H9 (cell line): ENCODE data around the gene CFAP100. TPM values are rescaled to one million over a fixed set of nuclear protein-coding genes. Genes with fewer than 3 reads are reported as not detected.

Source experiments
- DNase-seq: peaks from one replicate; pipeline ENCODE4 v3.0.0-alpha.2; 2017
- H2AFZ ChIP-seq: one replicate; pipeline ENCODE4 v1.6.1; 2013; ENCODE audit warnings: mild to moderate bottlenecking, low read length, control low read depth, moderate library complexity
- H2AK5ac ChIP-seq: 2 replicates; pipeline ENCODE4 v1.6.1; 2013; ENCODE audit warnings: low read length, control low read depth, mixed read lengths; ENCODE audit not compliant: insufficient read length
- H2BK120ac ChIP-seq: one replicate; pipeline ENCODE4 v1.6.1; 2013; ENCODE audit warnings: low read depth, mild to moderate bottlenecking, low read length, control low read depth, inconsistent platforms; ENCODE audit not compliant: poor library complexity, severe bottlenecking
- H2BK12ac ChIP-seq: 2 replicates; pipeline ENCODE4 v1.6.1; 2013; ENCODE audit warnings: low read length, control low read depth, mixed read lengths, low read depth; ENCODE audit not compliant: insufficient read length
- H2BK15ac ChIP-seq: 2 replicates; pipeline ENCODE4 v1.6.1; 2013; ENCODE audit warnings: low read depth, low read length, control low read depth
- H2BK20ac ChIP-seq: one replicate; pipeline ENCODE4 v1.6.1; 2013; ENCODE audit warnings: low read depth, mild to moderate bottlenecking, low read length, control low read depth, inconsistent platforms; ENCODE audit not compliant: poor library complexity, severe bottlenecking
- H2BK5ac ChIP-seq: 2 replicates; pipeline ENCODE4 v1.6.1; 2013; ENCODE audit warnings: low read length, control low read depth, mixed read lengths; ENCODE audit not compliant: insufficient read length
- H3K14ac ChIP-seq: 2 replicates; pipeline ENCODE4 v1.6.1; 2013; ENCODE audit warnings: low read length, control low read depth; ENCODE audit not compliant: insufficient read depth
- H3K18ac ChIP-seq: 2 replicates; pipeline ENCODE4 v1.6.1; 2013; ENCODE audit warnings: low read depth, mild to moderate bottlenecking, mixed read lengths, low read length, control low read depth; ENCODE audit not compliant: insufficient read length
- H3K23ac ChIP-seq: 2 replicates; pipeline ENCODE4 v1.6.1; 2013; ENCODE audit warnings: low read length, control low read depth, mixed read lengths, low read depth; ENCODE audit not compliant: insufficient read length
- H3K23me2 ChIP-seq: 2 replicates; pipeline ENCODE4 v1.6.1; 2013; ENCODE audit warnings: low read depth, mild to moderate bottlenecking, mixed read lengths, low read length, control low read depth; ENCODE audit not compliant: insufficient read length, poor library complexity, severe bottlenecking
- H3K27ac ChIP-seq: 2 replicates; pipeline ENCODE4 v1.5.1; 2013; ENCODE audit warnings: low read length, control low read depth, mixed read lengths, low read depth; ENCODE audit not compliant: insufficient read length
- H3K27me3 ChIP-seq: 2 replicates; pipeline ENCODE4 v1.6.1; 2013; ENCODE audit warnings: low read length, control low read depth, inconsistent platforms; ENCODE audit not compliant: insufficient read depth
- H3K4ac ChIP-seq: 2 replicates; pipeline ENCODE4 v1.6.1; 2013; ENCODE audit warnings: low read depth, mild to moderate bottlenecking, control low read depth, inconsistent platforms, low read length, moderate library complexity
- H3K4me1 ChIP-seq: 2 replicates; pipeline ENCODE4 v1.6.1; 2013; ENCODE audit warnings: low read length, control low read depth, inconsistent platforms; ENCODE audit not compliant: insufficient read depth
- H3K4me2 ChIP-seq: 2 replicates; pipeline ENCODE4 v1.6.1; 2013; ENCODE audit warnings: low read length, control low read depth, mixed read lengths; ENCODE audit not compliant: insufficient read length, insufficient read depth
- H3K56ac ChIP-seq: 2 replicates; pipeline ENCODE4 v1.6.1; 2013; ENCODE audit warnings: low read depth, mild to moderate bottlenecking, mixed read lengths, low read length, control low read depth; ENCODE audit not compliant: insufficient read length
- H3K79me1 ChIP-seq: 2 replicates; pipeline ENCODE4 v1.6.1; 2013; ENCODE audit warnings: low read depth, mild to moderate bottlenecking, moderate library complexity, low read length, control low read depth, inconsistent platforms; ENCODE audit not compliant: insufficient read depth, poor library complexity, severe bottlenecking
- H3K79me2 ChIP-seq: 2 replicates; pipeline ENCODE4 v1.6.1; 2013; ENCODE audit warnings: low read length, control low read depth, inconsistent platforms; ENCODE audit not compliant: insufficient read depth
- H3K9ac ChIP-seq: 2 replicates; pipeline ENCODE4 v1.6.1; 2013; ENCODE audit warnings: low read length, control low read depth, mixed read lengths; ENCODE audit not compliant: insufficient read length; ENCODE audit errors: extremely low read depth
- H3K9me3 ChIP-seq: one replicate; pipeline ENCODE4 v1.6.1; 2013; ENCODE audit warnings: low read depth, low read length, inconsistent platforms; ENCODE audit not compliant: control insufficient read depth
- H3T11ph ChIP-seq: one replicate; pipeline ENCODE4 v1.6.1; 2013; ENCODE audit warnings: mild to moderate bottlenecking, low read length, control low read depth, inconsistent platforms
- H4K20me1 ChIP-seq: one replicate; pipeline ENCODE4 v1.6.1; 2013; ENCODE audit not compliant: control insufficient read depth, insufficient read length, insufficient read depth
- H4K5ac ChIP-seq: 2 replicates; pipeline ENCODE4 v1.6.1; 2013; ENCODE audit warnings: low read depth, mild to moderate bottlenecking, mixed read lengths, low read length, control low read depth; ENCODE audit not compliant: insufficient read length
- H4K8ac ChIP-seq: replicated peaks from 2 replicates; pipeline ENCODE4 v1.6.1; 2013; ENCODE audit warnings: low read length, control low read depth, mixed read lengths, low read depth; ENCODE audit not compliant: insufficient read length
- H4K91ac ChIP-seq: 2 replicates; pipeline ENCODE4 v1.6.1; 2013; ENCODE audit warnings: low read depth, mild to moderate bottlenecking, moderate library complexity, mixed read lengths, low read length, control low read depth; ENCODE audit not compliant: insufficient read length
- H3K27ac Mint-ChIP-seq, 3 experiments: 2 replicates in 2 of 3; 3 replicates in 1 of 3; pipeline ENCODE4 v1.8.0; 2020 to 2021; ENCODE audit warnings: mixed read lengths in 3 of 3, mild to moderate bottlenecking in 1 of 3, moderate library complexity in 1 of 3
- H3K27me3 Mint-ChIP-seq: 2 replicates; pipeline ENCODE4 v1.8.0; 2021; ENCODE audit warnings: low read depth, mild to moderate bottlenecking, moderate library complexity, mixed read lengths
- H3K36me3 Mint-ChIP-seq, 3 experiments: 2 replicates in 2 of 3; 3 replicates in 1 of 3; pipeline ENCODE4 v1.8.0; 2020 to 2021; ENCODE audit warnings: low read depth in 3 of 3, mixed read lengths in 3 of 3; ENCODE audit not compliant: insufficient read depth in 1 of 3
- H3K4me1 Mint-ChIP-seq, 2 experiments: 2 replicates each; pipeline ENCODE4 v1.8.0; 2020; ENCODE audit warnings: mixed read lengths in 2 of 2
- H3K4me3 Mint-ChIP-seq, 2 experiments: 2 replicates in 1 of 2; 3 replicates in 1 of 2; pipeline ENCODE4 v1.8.0; 2020 to 2021; ENCODE audit warnings: mild to moderate bottlenecking in 2 of 2, mixed read lengths in 2 of 2, moderate library complexity in 1 of 2
- H3K9me3 Mint-ChIP-seq, 2 experiments: 2 replicates in 1 of 2; 3 replicates in 1 of 2; pipeline ENCODE4 v1.8.0; 2020; ENCODE audit warnings: mild to moderate bottlenecking in 2 of 2, mixed read lengths in 2 of 2, moderate library complexity in 1 of 2
- CTCF ChIP-seq: fragments of 200-600 bp; sonication (generic); conservative IDR thresholded peaks from 3 replicates; pipeline ENCODE4 v1.8.0; 2021; ENCODE audit warnings: antibody characterized with exemption, mild to moderate bottlenecking
- WGBS: extraction: QIAGEN DNeasy Blood & Tissue Kit; methylation state at CpG from one replicate; pipeline ENCODE4 v1.1.7; 2013; ENCODE audit warnings: missing lambda C conversion rate, low lambda C conversion rate, mixed read lengths; ENCODE audit not compliant: insufficient read length; ENCODE audit errors: extremely low coverage; 5-methylcytosine and 5-hydroxymethylcytosine counted together
- total RNA-seq: library from RNA; stranded (reverse); gene quantifications from 2 replicates; pipeline ENCODE4 v1.2.1, GENCODE V29; 2021

CFAP100 gene
- total RNA-seq, 1 experiment from 2014 or later, result 0.44 TPM

GRCh38 chr3:126358816-126359181 lies 35.9 kb upstream of the CFAP100 start:
- no peaks in the 10 kb centered on the region for H3K79me1 ChIP-seq
- H2BK12ac ChIP-seq, result no peak overlapping the region
- no peak for TF ChIP-seq CTCF
- no peak overlapping the region for H2AK5ac ChIP-seq
- no peak overlapping the region for H3K4me2 ChIP-seq
- H3K79me2 ChIP-seq, result no peaks in the 10 kb centered on the region
- H3K9me3 Mint-ChIP-seq, result no peaks in the 10 kb centered on the region
- H3K56ac ChIP-seq, result no peak overlapping the region
- H3K27ac Mint-ChIP-seq, result no peak overlapping the region
- no peak overlapping the region for H4K91ac ChIP-seq
- H4K20me1 ChIP-seq, result no peaks in the 10 kb centered on the region
- H2BK5ac ChIP-seq, result no peak overlapping the region
- peaks cover 38 to 45% of the 10 kb centered on the region in 2 experiments for H3K4me1 Mint-ChIP-seq
- no peak overlapping the region for H3K4ac ChIP-seq
- H3K27me3 ChIP-seq, result no peaks in the 10 kb centered on the region; the same call in 1 of the 2 replicates
- H3K14ac ChIP-seq, result no peak overlapping the region
- no peak overlapping the region for H4K5ac ChIP-seq
- peaks cover 4% of the 10 kb centered on the region; the same call in 1 of the 2 replicates for H3K4me1 ChIP-seq
- H4K8ac ChIP-seq, result no peak overlapping the region
- no peak overlapping the region for H3K27ac ChIP-seq
- H2BK20ac ChIP-seq, result no peak overlapping the region
- DNase-seq, result no peak
- H2BK15ac ChIP-seq, result no peak overlapping the region
- no peaks in the 10 kb centered on the region for H3K9me3 ChIP-seq
- no peak overlapping the region for H3K23ac ChIP-seq
- no peak overlapping the region for H2AFZ ChIP-seq
- H2BK120ac ChIP-seq, result no peak overlapping the region
- no peaks in the 10 kb centered on the region for H3K36me3 Mint-ChIP-seq
- H3K23me2 ChIP-seq, result peaks cover 10% of the 10 kb centered on the region
- no CpG with 5 or more reads among the region's 3 CpGs for WGBS
- no peak overlapping the region for H3K9ac ChIP-seq
- no peak overlapping the region for H3K18ac ChIP-seq
- H3T11ph ChIP-seq, result no peak overlapping the region
- H3K27me3 Mint-ChIP-seq, result peaks cover 31% of the 10 kb centered on the region
- peak overlapping the region in 1 of 2 experiments; percentile 8; a peak in 2 of 5 replicates for H3K4me3 Mint-ChIP-seq
